BE2C (cell line): ENCODE data around the gene ACTR6.

Experiments
- DNase-seq: peaks from one replicate; pipeline ENCODE4 v3.0.0-alpha.2; 2020
- H3K27me3 ChIP-seq: fragments of 250-450 bp; sonication (Bioruptor Pico); 2 replicates; pipeline ENCODE4 v1.5.1; 2020; ENCODE audit warnings: mild to moderate bottlenecking
- H3K36me3 ChIP-seq: fragments of 250-450 bp; sonication (Bioruptor Pico); 2 replicates; pipeline ENCODE4 v1.5.1; 2020; ENCODE audit warnings: mild to moderate bottlenecking
- H3K4me1 ChIP-seq: fragments of 250-450 bp; sonication (Bioruptor Pico); 2 replicates; pipeline ENCODE4 v1.5.1; 2020
- H3K4me3 ChIP-seq: 2 replicates; pipeline ENCODE4 v1.5.1; 2011; ENCODE audit warnings: low read depth, low read length
- H3K9me3 ChIP-seq: fragments of 250-450 bp; sonication (Bioruptor Pico); 2 replicates; pipeline ENCODE4 v1.5.1; 2020
- TF ChIP-seq, protein P1 (sequence below): IDR thresholded peaks from 2 replicates; pipeline ENCODE4 v1.5.1; 2012; ENCODE audit warnings: mild to moderate bottlenecking, low read depth, low read length

The ACTR6 gene

GRCh38 chr12:100273782-100274181 lies 73.2 kb downstream of the ACTR6 start:
- Histone ChIP-seq H3K9me3 (no peaks in the 10 kb centered on the region), H3K36me3 (no peaks in the 10 kb centered on the region), H3K27me3 (no peaks in the 10 kb centered on the region), H3K4me3 (no peak overlapping the region), H3K4me1 (no peaks in the 10 kb centered on the region)
- TF ChIP-seq, protein P1, sequence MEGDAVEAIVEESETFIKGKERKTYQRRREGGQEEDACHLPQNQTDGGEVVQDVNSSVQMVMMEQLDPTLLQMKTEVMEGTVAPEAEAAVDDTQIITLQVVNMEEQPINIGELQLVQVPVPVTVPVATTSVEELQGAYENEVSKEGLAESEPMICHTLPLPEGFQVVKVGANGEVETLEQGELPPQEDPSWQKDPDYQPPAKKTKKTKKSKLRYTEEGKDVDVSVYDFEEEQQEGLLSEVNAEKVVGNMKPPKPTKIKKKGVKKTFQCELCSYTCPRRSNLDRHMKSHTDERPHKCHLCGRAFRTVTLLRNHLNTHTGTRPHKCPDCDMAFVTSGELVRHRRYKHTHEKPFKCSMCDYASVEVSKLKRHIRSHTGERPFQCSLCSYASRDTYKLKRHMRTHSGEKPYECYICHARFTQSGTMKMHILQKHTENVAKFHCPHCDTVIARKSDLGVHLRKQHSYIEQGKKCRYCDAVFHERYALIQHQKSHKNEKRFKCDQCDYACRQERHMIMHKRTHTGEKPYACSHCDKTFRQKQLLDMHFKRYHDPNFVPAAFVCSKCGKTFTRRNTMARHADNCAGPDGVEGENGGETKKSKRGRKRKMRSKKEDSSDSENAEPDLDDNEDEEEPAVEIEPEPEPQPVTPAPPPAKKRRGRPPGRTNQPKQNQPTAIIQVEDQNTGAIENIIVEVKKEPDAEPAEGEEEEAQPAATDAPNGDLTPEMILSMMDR, result no peak
- DNase-seq, result no peak
